ENCODE data around the gene ZFP2.

- no peak for TF ChIP-seq CTCF (IDR thresholded peaks at IDR 0.05)
- TF ChIP-seq POLR2A (IDR thresholded peaks at IDR 0.05), result no peak
These were observed 25.3 kb upstream of the ZFP2 start for GRCh38 chr5:178870411-178870810.
